GM19463 (cell line): Measurements from ENCODE around the gene ZNRF4.

Source experiments
- ATAC-seq: cut with Tn5 transposase; IDR thresholded peaks from one replicate; pipeline ENCODE4 v1.9.1; 2021; ENCODE audit warnings: mild to moderate bottlenecking, moderate library complexity; ENCODE audit not compliant: unreplicated experiment

The ZNRF4 gene

GRCh38 chr19:5501907-5502306 lies 46.7 kb downstream of the ZNRF4 start:
- no peak for ATAC-seq

- ATAC-seq, result no peak
Observed at GRCh38 chr19:5503598-5503997, 48.4 kb downstream of the ZNRF4 start.

- no peak for ATAC-seq
Observed at GRCh38 chr19:5504114-5504513, 48.9 kb downstream of the ZNRF4 start.
